Activated naive CD4-positive, alpha-beta T cell (primary cell): Measurements from ENCODE around the gene WDFY2.

Source experiments
- DNase-seq, 4 experiments: peaks; one replicate each; lab custom pipeline; 2025; lab: John Stamatoyannopoulos, UW

The WDFY2 gene

GRCh38 chr13:51713807-51714206 lies 129.5 kb downstream of the WDFY2 start:
- DNase-seq, result no peak

- DNase-seq, result no peak
These were observed 130.5 kb downstream of the WDFY2 start for GRCh38 chr13:51714663-51715168.

- no peak for DNase-seq
These were observed 131.4 kb downstream of the WDFY2 start for GRCh38 chr13:51715613-51716012.

DNA sequence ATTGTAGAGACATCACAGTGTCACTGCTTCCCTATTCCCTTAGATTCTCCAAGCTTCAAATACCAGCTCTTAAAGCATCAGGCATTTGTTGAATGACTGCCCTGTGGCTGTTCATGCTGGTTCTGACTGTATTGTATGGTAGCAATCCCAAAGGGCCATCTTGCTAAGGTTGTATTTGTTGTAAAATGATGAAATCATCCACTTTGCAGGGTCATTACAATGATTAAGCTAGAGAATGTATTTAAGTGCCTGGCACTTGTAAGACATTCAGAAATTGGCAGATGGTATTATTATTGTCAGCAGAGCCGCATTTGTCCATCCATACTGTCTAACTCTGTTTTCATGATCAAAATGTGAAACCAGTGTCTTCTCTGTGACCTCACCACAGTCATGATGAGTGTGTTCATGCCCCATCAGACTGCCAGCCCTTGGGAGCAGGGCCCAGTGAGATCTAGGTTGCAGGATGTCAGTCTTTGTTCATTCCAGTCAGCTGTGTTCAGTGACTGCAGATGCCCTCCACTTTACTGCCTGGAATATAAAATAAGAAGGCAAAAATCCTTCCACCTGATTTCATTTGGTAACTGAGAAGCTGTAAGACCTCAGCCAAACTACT lies 133.6 kb downstream of the WDFY2 start:
- DNase-seq, result no peak

DNA sequence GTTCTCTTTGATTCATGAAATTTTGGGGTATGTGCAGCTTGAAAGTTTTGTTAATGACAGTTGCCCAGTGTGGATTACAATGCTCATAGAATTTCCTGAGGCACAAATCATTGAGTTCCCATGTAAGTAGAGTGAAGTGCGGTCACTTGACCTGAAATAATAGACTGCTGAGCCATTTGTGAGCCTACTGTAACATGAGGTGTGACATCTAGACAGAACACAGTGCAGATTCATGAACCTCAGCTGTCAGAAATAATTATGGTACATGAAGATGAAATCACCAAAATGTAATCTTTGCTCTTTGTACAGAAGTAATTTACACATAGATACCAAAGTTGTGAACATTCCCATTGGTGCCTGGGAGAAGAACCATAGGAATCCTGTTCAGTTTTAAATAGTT lies 135.1 kb downstream of the WDFY2 start:
- no peak for DNase-seq

DNA sequence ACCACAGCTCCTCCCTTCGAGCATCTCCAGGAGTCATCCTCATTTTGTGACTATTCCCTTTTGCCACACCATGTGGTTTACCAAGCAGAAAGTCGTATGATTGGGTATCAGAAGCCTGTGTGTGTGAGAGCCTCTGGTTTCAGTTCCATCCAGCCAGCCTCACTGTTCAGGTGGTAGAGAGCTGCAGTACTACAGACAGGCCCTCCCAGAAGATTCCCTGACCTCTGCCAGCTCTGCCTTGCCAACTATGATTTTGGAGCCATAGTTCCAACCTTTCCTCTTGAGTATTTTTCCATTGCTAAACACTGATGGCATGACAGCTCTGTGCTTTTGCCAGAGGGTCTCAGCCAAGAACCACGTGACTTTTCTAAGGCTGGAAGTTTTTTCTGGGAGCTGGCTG lies 137.2 kb downstream of the WDFY2 start:
- DNase-seq, result no peak

DNA sequence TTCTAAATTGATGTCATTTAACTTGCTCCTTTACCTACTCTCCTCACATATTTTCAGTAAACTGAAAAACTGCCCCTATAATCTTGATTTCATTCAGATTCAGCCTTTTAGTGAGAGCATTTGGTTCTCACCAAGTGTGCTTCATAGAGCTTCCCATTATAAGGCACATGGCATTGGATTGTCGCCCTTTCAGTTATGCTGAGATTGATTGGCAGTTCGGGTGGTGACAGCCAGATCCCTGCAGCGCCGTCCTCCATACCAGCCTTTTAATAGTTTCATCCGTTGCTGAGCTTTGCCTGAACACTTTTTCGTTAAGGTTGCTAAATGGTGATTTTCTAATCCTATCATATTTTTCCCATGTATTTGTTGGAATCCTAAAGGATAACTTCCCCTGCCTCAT lies 139.3 kb downstream of the WDFY2 start:
- no peak for DNase-seq

- DNase-seq, result no peak
These were observed 140.5 kb downstream of the WDFY2 start for GRCh38 chr13:51724721-51725120.

DNA sequence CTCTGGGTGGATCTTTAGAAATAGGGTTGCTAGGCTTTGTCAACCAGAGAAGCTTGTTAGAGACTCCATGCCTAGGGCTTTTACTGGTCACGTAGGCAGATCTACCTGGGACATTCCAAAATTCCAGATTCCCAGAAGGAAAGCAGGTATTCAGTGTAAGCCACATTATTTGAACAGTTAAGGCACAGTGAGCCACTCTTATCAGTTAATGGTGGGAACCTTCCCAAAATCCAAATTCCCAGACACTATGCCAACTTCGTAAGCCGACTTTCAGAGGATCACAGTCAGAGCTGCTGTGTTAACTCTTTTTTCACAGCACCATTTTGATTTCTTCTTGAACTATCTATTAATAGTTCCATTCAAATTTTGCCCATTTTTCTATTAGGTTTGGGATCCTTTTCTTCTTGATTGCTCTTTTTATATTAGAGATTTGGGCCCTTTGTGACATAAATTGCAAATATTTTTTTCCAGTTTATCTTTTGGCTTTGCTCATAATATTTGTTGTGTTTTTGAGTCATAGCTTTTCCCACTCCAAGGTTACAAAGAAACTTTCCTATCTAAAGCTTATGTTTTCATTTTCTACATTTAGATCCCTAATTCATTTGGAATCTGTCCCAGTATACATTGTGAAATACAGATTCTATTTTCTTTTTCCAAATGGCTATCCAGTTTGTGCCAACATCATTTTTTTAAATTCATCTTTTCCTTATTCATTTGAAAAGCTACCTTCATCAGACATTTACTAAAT lies 142.4 kb downstream of the WDFY2 start:
- DNase-seq, result no peak

DNA sequence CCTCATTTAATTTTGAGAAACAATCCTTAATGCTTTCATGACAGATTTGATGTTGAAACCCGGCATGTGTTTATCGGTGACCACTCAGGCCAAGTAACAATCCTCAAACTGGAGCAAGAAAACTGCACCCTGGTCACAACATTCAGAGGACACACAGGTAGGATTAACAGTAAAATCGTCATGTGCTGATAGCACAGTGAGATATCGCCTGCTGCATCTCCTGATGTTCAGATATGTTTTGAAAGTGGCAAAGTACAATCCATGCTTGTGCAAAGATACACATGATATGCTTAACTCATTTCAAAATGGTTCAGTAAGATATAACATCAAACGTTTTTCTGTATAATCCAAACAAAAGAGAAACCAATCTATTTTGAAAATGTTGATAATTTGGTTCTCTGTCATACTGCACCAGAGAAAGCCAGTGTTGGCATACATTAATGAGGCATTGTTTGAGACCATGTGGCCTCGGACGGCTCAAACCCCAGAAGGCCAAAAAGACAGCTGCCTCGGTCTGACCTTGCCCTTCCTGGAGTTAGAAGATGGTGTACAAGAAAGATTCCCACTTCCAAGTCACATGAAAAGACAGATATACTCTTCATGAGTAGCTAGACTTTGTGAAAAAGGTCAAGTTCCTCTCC lies 143.5 kb downstream of the WDFY2 start:
- no peak for DNase-seq

GRCh38 chr13:51728275-51728673 lies 144.0 kb downstream of the WDFY2 start:
- no peak for DNase-seq

DNA sequence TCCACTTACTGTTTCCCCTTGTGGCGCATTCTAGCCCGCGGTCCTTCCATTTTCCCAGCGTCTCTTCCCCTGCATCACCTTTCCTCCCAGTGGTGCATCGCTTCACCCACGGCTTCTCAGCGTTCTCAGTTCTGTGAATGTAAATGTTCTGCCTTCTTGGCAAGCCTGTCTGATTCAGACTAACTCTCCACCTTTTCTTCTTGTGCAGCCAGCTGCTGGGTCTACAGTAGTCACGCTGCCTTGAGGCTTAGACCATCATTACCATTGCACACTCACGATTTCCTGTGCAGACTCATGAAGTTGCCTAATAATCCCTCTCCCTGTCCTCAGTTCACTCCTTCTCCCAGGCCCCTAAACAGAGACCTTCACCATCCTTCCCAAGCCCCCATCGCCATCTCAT lies 144.7 kb downstream of the WDFY2 start:
- DNase-seq, result no peak

DNA sequence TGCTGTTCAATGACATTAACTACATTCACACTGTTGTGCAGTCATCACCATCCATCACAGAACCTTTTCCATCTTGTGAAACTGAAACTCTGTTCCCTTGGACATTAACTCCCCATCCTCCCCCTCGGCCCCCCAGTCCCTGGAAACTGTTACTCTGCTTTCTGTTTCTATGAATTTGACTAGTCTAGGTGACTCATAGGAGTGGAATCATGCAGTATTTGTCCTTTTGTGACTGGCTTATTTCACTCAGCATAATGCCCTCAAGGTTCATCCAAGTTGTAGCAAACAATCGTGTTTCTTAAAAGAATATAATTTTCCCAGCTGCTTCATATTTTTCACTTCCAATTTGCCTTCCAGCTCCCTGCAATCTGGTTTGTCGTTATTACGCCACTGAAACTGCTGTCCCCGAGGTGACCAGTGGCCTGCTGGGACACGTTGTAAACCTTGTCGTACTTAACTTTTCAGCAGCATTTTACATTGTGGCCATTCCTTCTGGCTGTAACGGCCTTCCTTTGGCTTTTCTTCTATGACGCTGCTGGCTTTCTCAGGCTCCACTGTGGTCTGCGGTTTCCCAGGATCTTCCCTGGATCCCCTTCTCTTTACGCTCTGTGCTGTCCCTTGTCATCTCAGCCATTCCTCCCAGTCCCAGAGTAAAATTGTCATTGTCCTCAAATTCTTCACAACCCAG lies 145.7 kb downstream of the WDFY2 start:
- DNase-seq, result no peak

GRCh38 chr13:51730927-51731326 lies 146.7 kb downstream of the WDFY2 start:
- no peak for DNase-seq

DNA sequence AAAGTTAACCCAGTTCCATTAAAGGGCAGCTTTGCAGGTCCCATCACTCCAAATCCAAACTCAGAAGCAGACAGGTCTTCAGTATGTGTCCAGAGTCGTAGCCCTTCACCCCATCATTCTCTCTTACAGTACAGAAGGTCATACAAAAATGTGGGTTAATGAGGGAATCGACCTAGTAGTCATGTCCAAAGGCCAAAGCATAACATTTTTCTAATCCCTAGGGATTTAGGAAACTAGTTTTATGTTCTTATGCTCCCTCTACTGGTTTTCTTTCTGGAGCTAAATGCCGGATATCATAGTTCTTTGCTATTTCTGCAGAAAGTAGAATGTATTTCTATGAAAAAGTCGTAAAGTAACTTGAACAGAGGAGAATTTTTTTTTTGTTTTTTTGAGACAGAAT lies 147.5 kb downstream of the WDFY2 start:
- no peak for DNase-seq

DNA sequence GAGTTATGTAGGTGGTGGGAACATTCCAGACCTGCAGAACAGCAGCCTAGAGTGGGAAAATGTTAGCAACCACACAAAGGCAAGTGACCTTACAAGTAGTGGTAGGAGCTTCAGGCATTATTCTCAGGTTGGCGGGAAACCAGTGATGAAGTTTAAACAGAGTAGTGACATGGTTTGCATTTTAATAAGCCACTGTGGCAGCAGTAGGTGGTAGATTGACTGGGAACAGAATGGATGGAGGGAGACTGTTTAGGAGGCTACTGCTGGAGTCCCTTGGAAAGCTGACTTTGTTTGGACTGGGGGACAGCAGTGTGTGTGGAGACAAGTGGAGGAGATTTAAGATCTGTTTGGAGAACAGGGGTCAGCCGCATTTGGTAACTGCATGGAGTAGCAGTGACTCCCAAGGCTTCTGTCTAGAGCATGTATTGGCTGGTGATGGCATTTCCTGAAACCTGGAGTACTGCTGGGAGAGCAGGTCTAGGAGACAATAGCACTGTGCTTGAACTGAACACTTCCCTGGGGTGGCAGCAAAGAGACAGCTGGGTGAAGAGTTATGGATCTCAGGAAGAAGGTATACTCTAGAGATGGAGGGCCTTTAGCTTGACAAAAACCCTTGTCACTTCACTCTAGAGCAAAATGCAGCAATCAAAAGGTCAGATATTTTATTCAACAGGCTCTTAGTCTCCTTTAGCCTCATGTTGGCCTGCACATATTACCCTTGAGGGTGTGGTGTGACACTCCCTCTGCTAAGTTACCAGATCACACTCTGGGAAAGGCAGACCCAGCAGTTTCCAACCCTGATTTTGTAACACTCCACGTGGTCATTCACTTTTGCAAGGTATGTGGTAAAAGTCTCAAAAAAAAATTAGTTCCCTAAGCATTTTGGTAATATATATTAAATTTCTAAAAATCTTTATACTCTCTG lies 149.4 kb downstream of the WDFY2 start:
- DNase-seq, result no peak

DNA sequence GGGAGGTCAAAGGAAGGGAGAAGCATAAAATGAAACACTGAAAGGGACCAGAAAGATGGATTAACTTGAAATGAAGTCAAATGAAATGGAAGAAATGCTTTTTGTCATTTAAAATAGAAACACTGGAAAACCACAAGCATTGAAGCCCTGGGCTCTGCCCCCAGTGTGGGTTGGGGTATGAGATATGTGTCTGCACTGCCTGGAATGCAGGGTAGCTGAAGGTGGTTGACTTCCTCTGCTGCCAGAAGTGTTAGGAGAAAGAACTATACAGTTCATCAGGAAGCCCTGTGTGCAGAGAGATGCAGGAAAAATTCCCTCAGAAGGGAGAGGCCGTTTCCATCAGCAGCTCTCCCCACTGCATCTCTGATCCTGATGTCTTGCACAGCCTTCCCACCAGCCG lies 150.5 kb downstream of the WDFY2 start:
- DNase-seq, result no peak

- DNase-seq, result no peak
These were observed 153.3 kb downstream of the WDFY2 start for GRCh38 chr13:51737609-51738008.

GRCh38 chr13:51738226-51738905 lies 154.1 kb downstream of the WDFY2 start:
- no peak for DNase-seq

DNA sequence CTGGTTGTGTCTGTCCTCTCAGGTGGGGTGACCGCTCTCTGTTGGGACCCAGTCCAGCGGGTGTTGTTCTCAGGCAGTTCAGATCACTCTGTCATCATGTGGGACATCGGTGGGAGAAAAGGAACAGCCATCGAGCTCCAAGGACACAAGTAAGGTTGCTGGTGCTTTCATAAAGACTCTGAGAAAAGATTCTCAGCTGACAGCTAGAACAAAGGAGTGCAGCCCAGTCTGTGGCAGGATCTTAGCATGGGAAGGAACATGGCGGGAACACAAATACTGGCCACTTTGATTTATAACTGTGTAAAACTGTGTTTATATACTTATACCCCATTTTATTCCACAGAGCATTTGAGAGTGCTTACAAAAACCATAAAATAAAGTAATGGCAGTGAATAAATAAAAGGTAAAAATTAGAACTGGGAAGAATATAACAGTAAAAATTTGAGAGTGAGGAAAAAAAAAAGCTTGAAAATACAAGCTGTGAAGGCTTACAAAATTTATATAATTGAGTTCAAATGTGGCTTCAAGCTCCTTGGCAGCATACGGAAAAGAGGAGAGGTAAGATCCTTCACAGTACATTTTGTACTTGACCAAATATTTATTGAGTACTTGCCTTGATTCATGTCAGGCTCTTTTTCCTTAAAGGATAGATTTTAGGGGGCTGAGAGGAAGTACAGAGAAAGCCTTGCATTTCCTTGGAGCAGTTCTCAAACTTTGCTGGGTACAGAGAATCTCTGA lies 154.9 kb downstream of the WDFY2 start:
- DNase-seq, result no peak
